ENCODE results near the gene ZNF275.

ZNF275 gene

DNA sequence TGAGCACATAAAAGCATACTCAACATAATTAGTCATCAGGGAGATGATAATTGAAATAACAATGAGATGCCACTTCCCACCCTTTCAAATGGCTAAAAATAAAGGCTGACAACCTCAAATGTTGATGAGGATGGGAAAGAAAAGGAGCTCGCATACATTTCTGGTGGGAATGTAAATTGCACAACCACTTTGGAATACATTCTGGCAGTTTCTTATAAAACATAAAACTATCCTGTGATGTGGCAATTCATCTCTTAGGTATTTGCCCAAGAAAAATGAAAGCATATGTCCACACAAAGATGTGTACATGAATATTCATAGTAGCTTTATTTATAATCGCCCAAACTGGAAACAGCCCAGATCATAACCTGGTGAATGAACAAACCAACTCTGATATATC lies 687 bp upstream of the ZNF275 start:
- TF ChIP-seq TCF12 (IDR thresholded peaks at IDR 0.05; ENCODE audit: low read depth) (no peak), RAD21 (IDR thresholded peaks at IDR 0.05; ENCODE audit: low read depth) (no peak)

DNA sequence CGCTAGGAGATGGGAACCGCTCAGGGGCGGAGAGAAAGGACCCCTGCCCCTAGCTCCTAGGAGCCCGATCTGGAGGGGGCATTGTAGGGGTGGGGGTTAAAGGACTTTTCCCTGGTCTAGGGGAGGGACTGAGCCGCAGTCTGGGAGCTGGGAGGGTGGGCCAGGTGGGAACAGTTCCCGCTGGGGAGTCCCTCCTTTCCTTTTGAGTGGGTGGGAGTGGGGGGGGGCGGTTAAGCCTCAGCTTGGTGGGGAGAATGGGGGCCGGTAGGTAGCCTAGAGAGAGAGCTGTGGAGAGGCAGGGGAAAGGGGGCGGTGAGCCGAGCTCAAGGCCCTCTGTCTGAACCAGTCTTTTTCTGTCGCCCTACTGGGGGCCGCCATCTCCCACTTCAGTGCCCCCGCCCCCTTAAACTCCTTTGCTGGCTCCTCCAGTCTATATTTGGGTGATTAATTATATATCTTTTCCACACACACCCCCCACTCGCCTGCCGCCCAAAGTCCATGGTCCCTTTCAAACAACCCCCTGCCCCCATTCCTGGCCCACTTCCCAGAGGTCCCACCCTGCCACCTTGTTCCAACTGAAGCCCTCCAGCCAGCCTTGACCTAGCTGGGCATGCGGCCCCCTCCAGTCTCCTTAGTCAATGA lies 822 bp downstream of the ZNF275 start:
- TF ChIP-seq RAD21 (IDR thresholded peaks at IDR 0.05; ENCODE audit: low read depth) (no peak), EGR1 (IDR thresholded peaks at IDR 0.05) (no peak), TEAD4 (IDR thresholded peaks at IDR 0.05) (no peak), YY1 (IDR thresholded peaks at IDR 0.05; ENCODE audit: low read depth) (no peak), ZBTB7A (IDR thresholded peaks at IDR 0.05; ENCODE audit: low read depth) (no peak), CREB1 (IDR thresholded peaks at IDR 0.05; ENCODE audit: low read depth) (no peak), TCF12 (IDR thresholded peaks at IDR 0.05; ENCODE audit: low read depth) (no peak), FOXM1 (IDR thresholded peaks at IDR 0.05; ENCODE audit: borderline replicate concordance, low read depth) (no peak)
- TF ChIP-seq, protein P1, sequence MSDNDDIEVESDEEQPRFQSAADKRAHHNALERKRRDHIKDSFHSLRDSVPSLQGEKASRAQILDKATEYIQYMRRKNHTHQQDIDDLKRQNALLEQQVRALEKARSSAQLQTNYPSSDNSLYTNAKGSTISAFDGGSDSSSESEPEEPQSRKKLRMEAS (IDR thresholded peaks at IDR 0.05), result no peak

DNA sequence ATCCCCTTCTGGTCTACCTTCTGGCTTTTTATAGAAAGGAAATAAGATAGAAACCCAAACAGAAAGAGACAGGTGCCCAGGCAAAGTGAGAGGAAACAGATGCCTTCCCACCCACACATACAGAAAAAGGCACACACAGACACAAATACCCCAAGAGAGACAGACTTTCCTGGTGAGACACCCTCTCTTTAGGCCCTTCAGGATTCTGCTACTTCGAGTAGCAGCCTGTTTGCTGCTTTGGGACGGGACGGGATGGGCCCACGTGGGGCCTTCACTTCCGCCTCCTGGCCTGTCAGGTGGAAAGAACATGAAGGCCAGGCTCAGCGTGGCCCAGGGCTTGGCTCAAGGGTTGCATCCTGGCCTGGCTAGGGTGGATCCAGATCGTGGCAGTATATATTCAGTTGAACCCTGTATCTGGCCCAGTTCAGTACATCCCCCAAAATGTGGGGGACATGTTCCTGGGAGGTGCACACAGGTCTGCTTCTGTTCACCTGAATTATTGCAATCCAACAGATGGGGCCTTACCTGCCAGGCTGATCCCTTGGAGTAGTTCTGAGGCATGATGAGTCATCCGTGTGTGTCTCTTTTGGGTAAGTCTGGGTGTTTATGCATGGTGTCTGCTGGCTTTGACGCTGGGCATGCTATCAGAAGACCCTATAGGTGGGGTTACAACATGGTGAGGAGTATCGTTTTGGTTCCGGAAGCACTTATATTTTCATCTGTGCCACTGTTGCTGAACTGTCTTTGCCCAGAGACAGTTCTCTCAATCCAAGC lies 2.4 kb downstream of the ZNF275 start:
- TF ChIP-seq, protein P1 (IDR thresholded peaks at IDR 0.05), result no peak
- TF ChIP-seq CREB1 (IDR thresholded peaks at IDR 0.05; ENCODE audit: low read depth) (no peak), FOXM1 (IDR thresholded peaks at IDR 0.05; ENCODE audit: borderline replicate concordance, low read depth) (no peak), ZBTB7A (IDR thresholded peaks at IDR 0.05; ENCODE audit: low read depth) (no peak), NFIC (IDR thresholded peaks at IDR 0.05) (no peak), EP300 (IDR thresholded peaks at IDR 0.05; ENCODE audit: borderline replicate concordance) (no peak), TEAD4 (IDR thresholded peaks at IDR 0.05) (no peak), TCF12 (IDR thresholded peaks at IDR 0.05; ENCODE audit: low read depth) (no peak), YY1 (IDR thresholded peaks at IDR 0.05; ENCODE audit: low read depth) (no peak), TAF1 (IDR thresholded peaks at IDR 0.05; ENCODE audit: low read depth) (no peak), CEBPB (IDR thresholded peaks at IDR 0.05) (no peak), RAD21 (IDR thresholded peaks at IDR 0.05; ENCODE audit: low read depth) (no peak), EGR1 (IDR thresholded peaks at IDR 0.05) (no peak)
- TF ChIP-seq, protein P2, sequence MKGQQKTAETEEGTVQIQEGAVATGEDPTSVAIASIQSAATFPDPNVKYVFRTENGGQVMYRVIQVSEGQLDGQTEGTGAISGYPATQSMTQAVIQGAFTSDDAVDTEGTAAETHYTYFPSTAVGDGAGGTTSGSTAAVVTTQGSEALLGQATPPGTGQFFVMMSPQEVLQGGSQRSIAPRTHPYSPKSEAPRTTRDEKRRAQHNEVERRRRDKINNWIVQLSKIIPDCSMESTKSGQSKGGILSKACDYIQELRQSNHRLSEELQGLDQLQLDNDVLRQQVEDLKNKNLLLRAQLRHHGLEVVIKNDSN (IDR thresholded peaks at IDR 0.05), result no peak
- TF ChIP-seq, protein P3, sequence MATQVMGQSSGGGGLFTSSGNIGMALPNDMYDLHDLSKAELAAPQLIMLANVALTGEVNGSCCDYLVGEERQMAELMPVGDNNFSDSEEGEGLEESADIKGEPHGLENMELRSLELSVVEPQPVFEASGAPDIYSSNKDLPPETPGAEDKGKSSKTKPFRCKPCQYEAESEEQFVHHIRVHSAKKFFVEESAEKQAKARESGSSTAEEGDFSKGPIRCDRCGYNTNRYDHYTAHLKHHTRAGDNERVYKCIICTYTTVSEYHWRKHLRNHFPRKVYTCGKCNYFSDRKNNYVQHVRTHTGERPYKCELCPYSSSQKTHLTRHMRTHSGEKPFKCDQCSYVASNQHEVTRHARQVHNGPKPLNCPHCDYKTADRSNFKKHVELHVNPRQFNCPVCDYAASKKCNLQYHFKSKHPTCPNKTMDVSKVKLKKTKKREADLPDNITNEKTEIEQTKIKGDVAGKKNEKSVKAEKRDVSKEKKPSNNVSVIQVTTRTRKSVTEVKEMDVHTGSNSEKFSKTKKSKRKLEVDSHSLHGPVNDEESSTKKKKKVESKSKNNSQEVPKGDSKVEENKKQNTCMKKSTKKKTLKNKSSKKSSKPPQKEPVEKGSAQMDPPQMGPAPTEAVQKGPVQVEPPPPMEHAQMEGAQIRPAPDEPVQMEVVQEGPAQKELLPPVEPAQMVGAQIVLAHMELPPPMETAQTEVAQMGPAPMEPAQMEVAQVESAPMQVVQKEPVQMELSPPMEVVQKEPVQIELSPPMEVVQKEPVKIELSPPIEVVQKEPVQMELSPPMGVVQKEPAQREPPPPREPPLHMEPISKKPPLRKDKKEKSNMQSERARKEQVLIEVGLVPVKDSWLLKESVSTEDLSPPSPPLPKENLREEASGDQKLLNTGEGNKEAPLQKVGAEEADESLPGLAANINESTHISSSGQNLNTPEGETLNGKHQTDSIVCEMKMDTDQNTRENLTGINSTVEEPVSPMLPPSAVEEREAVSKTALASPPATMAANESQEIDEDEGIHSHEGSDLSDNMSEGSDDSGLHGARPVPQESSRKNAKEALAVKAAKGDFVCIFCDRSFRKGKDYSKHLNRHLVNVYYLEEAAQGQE (IDR thresholded peaks at IDR 0.05; ENCODE audit: low read depth), result no peak

DNA sequence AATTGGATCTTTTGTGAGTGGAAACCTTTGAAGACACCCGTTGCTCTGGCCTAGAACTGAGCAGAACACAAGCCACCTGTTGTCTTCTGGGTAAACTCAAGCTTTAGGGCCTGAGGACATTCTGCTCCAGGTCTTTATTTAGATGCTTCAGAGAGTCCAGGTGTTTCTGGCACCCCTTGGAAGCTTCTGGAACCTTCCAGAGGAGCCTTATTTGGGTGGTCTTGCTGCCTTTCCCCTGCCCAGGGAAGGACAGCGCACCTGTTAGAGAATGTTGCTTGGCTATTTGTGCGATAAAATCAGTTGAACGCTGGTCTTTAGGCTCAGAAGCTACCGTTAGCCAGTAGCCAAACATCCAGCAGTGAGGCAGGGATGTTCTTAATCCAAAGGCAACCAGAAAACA lies 3.0 kb downstream of the ZNF275 start:
- TF ChIP-seq NFIC (IDR thresholded peaks at IDR 0.05) (no peak), TAF1 (IDR thresholded peaks at IDR 0.05; ENCODE audit: low read depth) (no peak), CEBPB (IDR thresholded peaks at IDR 0.05) (no peak), YY1 (IDR thresholded peaks at IDR 0.05; ENCODE audit: low read depth) (no peak), RAD21 (IDR thresholded peaks at IDR 0.05; ENCODE audit: low read depth) (no peak), EGR1 (IDR thresholded peaks at IDR 0.05) (no peak)
- TF ChIP-seq, protein P2 (IDR thresholded peaks at IDR 0.05), result no peak
- TF ChIP-seq, protein P1 (IDR thresholded peaks at IDR 0.05), result no peak

DNA sequence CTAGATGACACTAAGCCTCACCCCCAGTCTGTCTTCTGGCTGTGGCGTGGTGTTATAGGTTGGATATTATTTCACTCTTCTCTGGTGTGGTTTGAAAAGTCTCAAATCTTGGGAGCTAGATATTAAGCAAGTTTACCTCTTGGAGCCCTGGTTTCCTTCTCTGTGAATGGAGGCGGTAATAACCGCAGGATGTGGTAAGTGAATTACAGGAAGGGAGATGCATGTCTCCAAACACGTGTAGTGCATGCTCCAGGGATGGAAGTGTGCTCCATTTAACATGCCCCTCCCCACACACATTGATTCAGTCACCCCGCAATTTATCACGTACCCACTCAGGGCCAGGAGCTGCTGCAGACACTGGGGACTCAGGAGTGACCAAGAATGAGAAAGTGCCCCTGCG lies 4.9 kb downstream of the ZNF275 start:
- TF ChIP-seq TCF12 (IDR thresholded peaks at IDR 0.05; ENCODE audit: low read depth) (no peak), RAD21 (IDR thresholded peaks at IDR 0.05; ENCODE audit: low read depth) (no peak), FOXM1 (IDR thresholded peaks at IDR 0.05; ENCODE audit: borderline replicate concordance, low read depth) (no peak), CREB1 (IDR thresholded peaks at IDR 0.05; ENCODE audit: low read depth) (no peak), ZBTB7A (IDR thresholded peaks at IDR 0.05; ENCODE audit: low read depth) (no peak), EGR1 (IDR thresholded peaks at IDR 0.05) (no peak), CEBPB (IDR thresholded peaks at IDR 0.05) (no peak), TEAD4 (IDR thresholded peaks at IDR 0.05) (no peak), YY1 (IDR thresholded peaks at IDR 0.05; ENCODE audit: low read depth) (no peak), TAF1 (IDR thresholded peaks at IDR 0.05; ENCODE audit: low read depth) (no peak), NFIC (IDR thresholded peaks at IDR 0.05) (no peak), EP300 (IDR thresholded peaks at IDR 0.05; ENCODE audit: borderline replicate concordance) (no peak)
- TF ChIP-seq, protein P3 (IDR thresholded peaks at IDR 0.05; ENCODE audit: low read depth), result no peak
- TF ChIP-seq, protein P1 (IDR thresholded peaks at IDR 0.05), result no peak
- TF ChIP-seq, protein P2 (IDR thresholded peaks at IDR 0.05), result no peak
